HEK293 (cell line): ENCODE data around the gene SZRD1.

Experiments used
- CTCF ChIP-seq: fragments of 450-650 bp; formaldehyde crosslinking; IDR thresholded peaks from 2 replicates; pipeline ENCODE4 v1.5.1; 2016; ENCODE audit warnings: missing biosample characterization, missing genetic modification characterization
- KLF1 ChIP-seq: fragments of 450-650 bp; formaldehyde crosslinking; IDR thresholded peaks from 2 replicates; pipeline ENCODE4 v1.5.1; 2016; ENCODE audit warnings: missing biosample characterization, missing genetic modification characterization
- SP2 ChIP-seq: fragments of 450-650 bp; formaldehyde crosslinking; IDR thresholded peaks from 2 replicates; pipeline ENCODE4 v1.5.1; 2016; ENCODE audit warnings: missing biosample characterization, missing genetic modification characterization
- WT1 ChIP-seq: fragments of 450-650 bp; formaldehyde crosslinking; IDR thresholded peaks from 2 replicates; pipeline ENCODE4 v1.5.1; 2016; ENCODE audit warnings: missing biosample characterization, missing genetic modification characterization
- ZNF140 ChIP-seq: fragments of 450-650 bp; formaldehyde crosslinking; IDR thresholded peaks from 2 replicates; pipeline ENCODE4 v1.5.1; 2016; ENCODE audit warnings: missing biosample characterization, missing genetic modification characterization
- ZNF174 ChIP-seq: fragments of 450-650 bp; formaldehyde crosslinking; IDR thresholded peaks from 2 replicates; pipeline ENCODE4 v1.5.0; 2017; ENCODE audit warnings: missing biosample characterization, mild to moderate bottlenecking, missing genetic modification characterization
- ZNF488 ChIP-seq: fragments of 450-650 bp; formaldehyde crosslinking; IDR thresholded peaks from 2 replicates; pipeline ENCODE4 v1.5.1; 2016; ENCODE audit warnings: missing biosample characterization, missing genetic modification characterization
- ZNF548 ChIP-seq: fragments of 450-650 bp; formaldehyde crosslinking; IDR thresholded peaks from 2 replicates; pipeline ENCODE4 v1.5.1; 2016; ENCODE audit warnings: missing biosample characterization, missing genetic modification characterization
- ZNF707 ChIP-seq: fragments of 450-650 bp; formaldehyde crosslinking; IDR thresholded peaks from 2 replicates; pipeline ENCODE4 v1.5.1; 2016; ENCODE audit warnings: missing biosample characterization, missing genetic modification characterization
- TF ChIP-seq, protein P1 (sequence below): fragments of 450-650 bp; formaldehyde crosslinking; IDR thresholded peaks from 2 replicates; pipeline ENCODE4 v1.5.1; 2016; ENCODE audit warnings: missing biosample characterization, missing genetic modification characterization, low read depth

GRCh38 chr1:16440131-16440469 is 73.1 kb downstream of the SZRD1 start:
- TF ChIP-seq CTCF (no peak), ZNF174 (no peak), ZNF488 (tag by site-specific recombination) (no peak), WT1 (tag by site-specific recombination) (no peak), SP2 (tag by site-specific recombination) (no peak), ZNF548 (tag by site-specific recombination) (peak; percentile 88), KLF1 (tag by site-specific recombination) (no peak), ZNF707 (tag by site-specific recombination) (no peak), ZNF140 (tag by site-specific recombination) (no peak)
- TF ChIP-seq, protein P1, sequence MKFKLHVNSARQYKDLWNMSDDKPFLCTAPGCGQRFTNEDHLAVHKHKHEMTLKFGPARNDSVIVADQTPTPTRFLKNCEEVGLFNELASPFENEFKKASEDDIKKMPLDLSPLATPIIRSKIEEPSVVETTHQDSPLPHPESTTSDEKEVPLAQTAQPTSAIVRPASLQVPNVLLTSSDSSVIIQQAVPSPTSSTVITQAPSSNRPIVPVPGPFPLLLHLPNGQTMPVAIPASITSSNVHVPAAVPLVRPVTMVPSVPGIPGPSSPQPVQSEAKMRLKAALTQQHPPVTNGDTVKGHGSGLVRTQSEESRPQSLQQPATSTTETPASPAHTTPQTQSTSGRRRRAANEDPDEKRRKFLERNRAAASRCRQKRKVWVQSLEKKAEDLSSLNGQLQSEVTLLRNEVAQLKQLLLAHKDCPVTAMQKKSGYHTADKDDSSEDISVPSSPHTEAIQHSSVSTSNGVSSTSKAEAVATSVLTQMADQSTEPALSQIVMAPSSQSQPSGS (tag by site-specific recombination): no peak
